ENCODE results near the gene KSR1.

Gene KSR1

GRCh38 chr17:27596566-27597187, 140.4 kb downstream of the KSR1 start:
- no peak for FAIRE-seq

GRCh38 chr17:27597188-27597580, 140.9 kb downstream of the KSR1 start:
- FAIRE-seq: no peak

GRCh38 chr17:27597783-27598320, 141.6 kb downstream of the KSR1 start:
- FAIRE-seq: no peak

GRCh38 chr17:27598337-27599050, 142.2 kb downstream of the KSR1 start:
- FAIRE-seq: no peak

- FAIRE-seq: no peak
Measured at GRCh38 chr17:27600471-27600870, 144.2 kb downstream of the KSR1 start.

DNA sequence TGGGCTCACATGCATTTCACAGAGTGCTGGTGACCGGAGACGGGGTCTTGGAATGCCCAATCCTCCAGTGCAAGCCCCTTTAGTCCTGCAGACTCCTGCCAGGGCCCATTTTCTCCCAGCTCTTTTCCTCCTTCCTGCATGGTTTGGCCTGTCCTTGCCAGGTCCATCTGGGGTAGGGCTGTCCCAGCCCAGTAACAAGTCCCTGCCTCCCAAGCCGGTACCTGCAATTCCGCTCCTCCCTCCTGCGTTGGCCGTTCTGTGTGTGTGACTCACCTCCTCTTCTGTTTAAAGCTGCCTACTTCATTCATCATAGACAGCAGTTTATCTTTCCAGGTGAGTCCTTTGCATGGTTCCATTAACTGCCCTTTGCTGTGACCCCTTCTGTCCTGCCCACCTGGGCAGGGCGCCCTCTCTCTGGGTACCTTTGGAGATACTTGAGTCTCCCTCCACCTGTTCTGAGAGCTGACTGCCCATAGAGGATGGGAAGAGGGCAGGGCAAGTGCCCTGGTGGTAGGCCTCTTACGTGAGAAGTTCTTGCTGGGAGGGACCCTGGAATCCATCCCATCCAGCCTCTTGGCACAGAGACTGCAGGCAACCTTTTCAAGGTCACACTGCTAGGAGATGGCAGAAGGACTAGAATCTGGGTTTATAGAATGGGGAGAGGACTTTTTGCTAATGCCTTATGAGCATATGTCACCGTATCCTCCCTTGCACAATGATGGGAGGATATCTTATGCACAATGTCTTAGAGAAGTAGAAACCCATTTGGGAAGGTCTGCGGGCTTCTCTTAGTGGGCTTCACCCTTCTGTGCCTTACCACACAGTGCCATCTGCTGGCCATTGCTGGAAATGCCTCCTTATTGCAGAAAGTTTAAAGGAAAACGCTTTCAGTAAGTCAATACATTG, 145.1 kb downstream of the KSR1 start:
- FAIRE-seq: no peak

- FAIRE-seq: no peak
Measured at GRCh38 chr17:27601975-27602302, 145.7 kb downstream of the KSR1 start.

DNA sequence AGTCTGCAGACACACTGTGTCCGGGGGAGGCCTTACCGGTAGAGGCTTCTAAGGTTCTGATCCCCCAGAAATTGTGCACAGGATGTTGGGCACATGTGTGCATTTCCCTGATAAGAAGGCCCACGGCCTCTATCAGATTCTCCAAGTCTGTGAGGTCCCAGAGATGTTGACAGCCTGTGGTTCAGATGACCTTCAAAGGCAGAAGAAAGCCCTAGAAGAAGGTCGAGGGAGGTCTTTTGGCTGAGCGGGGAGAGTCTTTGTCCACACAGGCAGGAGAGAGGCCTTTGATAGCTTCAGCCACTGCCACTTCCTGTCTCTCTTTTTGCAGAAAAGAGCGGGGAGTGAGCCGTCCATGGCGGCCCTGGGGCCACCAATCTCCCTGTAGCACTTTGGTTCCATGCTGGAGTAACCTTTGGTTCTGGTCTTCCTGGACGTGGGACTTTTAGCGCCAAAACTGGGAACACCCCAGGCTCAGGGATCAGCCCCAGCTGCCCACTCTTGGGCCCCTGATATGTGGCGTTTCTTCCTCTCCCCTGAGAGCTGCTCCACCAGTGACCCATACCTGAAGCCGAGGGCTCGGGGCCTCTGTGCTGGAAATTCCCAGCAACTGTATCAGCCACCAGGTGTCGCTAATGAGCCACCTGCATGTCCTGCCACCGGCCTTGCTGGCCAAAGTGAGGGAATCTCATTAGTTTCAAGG, 146.6 kb downstream of the KSR1 start:
- FAIRE-seq: no peak

DNA sequence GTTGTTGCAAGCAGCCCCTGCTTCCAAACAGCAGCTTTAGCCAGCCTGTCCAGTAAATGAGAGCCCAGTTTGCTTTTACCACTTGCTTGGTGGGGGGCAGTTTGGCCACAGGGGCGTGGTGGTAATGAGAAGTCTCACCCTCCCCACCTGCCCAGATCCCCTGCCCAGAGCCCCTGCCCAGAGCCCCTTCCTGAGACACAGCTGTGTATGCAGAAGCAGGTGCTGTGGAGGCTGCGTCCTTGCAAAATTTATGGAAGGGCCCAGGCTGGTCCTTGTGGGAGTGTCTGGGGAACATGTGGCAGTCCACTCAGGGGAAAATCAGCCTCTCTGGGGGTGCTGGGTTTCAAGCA, 147.1 kb downstream of the KSR1 start:
- FAIRE-seq: no peak

DNA sequence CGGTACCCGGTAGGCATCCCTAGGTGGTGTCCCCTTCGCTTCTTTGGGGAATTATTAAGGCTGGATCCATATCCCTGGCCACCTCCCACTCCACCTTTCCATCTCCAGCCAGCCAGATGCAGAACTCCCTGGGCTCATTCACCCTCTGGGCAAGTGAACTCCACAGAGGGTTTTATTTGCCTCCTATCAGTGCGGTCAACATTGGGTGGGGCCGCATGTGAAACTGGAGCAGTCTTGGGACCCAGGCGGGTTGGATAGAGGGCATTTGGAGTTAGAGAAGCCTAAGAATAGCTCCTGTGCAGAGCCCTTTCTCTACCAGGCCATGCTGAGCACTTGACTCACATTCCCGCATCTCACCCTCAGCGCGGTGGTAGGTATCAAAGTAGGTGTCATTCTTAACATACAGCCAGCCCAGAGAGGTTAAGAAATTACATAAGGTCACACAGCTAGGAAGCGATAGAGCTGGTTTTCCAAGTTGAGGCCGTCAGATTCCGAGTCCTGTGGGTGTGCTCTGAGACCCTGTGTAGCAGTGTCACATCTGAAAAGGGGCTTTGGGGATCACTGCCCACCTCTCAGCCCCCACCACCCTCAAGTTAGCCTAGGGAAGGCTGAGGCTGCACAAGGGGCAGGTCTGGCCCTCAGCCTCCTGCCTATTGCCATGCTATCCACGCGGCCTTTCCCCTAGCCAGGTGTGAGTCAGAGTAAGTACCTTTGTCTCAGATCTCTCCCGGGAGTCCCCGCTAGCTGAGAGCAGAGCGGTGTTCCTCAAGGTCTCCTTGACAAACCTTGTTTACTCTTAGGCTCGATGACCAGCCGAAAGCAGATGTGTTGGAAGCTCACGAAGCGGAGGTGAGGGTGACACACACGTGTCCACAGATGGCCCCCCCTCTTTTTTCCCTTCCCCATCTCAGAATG, 147.9 kb downstream of the KSR1 start:
- FAIRE-seq: no peak

DNA sequence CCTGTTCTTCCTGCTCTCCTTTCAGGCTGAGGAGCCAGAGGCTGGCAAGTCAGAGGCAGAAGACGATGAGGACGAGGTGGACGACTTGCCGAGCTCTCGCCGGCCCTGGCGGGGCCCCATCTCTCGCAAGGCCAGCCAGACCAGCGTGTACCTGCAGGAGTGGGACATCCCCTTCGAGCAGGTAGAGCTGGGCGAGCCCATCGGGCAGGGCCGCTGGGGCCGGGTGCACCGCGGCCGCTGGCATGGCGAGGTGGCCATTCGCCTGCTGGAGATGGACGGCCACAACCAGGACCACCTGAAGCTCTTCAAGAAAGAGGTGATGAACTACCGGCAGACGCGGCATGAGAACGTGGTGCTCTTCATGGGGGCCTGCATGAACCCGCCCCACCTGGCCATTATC, 149.2 kb downstream of the KSR1 start:
- FAIRE-seq: no peak

- no peak for FAIRE-seq
Measured at GRCh38 chr17:27607521-27608091, 151.4 kb downstream of the KSR1 start.

DNA sequence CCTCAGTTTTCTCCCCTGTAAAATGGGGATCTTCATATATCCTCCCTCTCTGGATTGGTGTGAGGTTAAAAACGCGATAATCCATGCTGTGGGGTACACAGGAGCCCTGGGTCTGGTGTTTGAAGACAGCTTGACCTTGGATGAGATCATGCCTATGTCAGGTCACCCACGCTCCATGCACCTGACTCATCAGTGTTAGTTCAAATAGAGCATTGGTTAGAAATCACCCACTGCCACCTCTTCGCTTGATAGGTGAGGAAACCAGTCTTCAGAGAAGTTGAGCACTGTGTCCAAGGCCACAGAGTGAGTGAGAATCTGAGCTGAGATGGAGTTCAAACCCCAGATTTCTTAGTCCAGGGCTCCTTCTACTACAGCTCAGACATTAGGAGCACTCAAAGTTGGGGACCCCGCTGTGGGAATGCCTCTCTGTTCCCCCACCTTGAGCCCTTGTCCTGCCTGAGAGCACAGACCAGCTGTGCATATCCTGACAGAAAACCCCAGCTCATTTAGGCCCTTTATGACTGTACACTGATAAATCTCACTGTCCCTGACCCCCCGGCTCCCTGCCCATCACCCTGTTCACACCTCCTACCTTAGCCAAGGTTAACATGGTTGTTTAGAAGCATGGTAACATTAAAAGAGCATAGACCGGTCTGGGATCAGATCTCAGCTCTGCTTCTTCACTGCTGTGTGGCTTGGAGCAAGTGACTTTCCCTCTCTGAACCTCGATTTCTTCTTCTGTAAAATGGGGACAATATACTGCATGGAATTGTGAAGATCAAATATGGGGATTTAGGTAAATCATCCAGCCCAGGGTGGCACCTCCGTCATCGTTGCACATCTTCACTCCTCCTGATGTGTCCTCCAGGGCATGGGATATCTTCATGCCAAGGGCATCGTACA, 152.3 kb downstream of the KSR1 start:
- FAIRE-seq: no peak

DNA sequence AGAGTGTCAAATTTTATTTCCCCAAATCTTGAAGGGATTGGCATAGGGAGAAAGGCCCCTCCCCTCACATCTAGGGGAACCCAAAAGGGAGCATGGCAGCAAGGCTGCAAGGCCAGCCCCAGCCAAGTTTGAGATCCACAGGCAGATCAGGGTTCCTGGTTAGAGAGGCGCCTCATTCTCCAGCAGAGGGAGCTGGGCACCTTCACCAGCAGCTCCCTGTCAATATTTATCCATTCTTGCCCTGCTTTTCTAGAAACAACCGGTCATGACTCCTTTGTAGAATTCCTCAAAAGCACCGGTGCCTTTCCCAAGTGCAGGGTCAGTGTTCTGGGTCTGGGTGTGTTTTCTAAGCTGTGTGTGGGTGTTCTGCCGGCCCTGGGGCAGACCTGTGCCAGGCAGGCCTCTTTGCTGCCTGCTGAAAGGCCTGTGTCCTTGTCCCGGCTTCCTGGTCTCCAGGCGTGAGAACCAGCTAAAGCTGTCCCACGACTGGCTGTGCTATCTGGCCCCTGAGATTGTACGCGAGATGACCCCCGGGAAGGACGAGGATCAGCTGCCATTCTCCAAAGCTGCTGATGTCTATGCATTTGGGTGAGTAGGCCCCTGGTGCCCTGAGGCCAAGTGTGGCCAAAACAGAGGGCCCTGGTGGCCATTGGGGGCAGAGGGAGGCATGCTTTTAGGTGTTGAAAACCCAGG, 153.5 kb downstream of the KSR1 start:
- no peak for FAIRE-seq

DNA sequence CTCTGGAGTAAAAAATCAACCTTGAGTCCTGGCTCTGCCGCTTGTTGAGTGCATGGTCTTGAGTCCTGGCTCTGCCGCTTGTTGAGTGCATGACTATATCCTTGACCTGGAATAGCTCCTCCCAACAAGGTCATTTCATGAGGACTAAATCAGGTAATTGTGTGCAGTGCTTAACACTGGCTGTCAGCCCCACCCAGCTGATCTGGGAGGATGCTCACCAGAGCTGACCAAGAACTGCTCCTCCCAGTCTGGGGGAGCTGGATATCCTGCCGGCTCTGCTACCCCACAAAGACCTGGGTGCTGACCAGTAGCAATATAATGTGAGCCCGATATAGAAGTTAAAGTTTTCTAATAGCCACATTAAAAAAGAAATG, 154.0 kb downstream of the KSR1 start:
- no peak for FAIRE-seq

- no peak for FAIRE-seq
Measured at GRCh38 chr17:27612160-27612770, 156.0 kb downstream of the KSR1 start.

- no peak for FAIRE-seq
Measured at GRCh38 chr17:27613433-27613832, 157.2 kb downstream of the KSR1 start.

GRCh38 chr17:27615121-27615520, 158.9 kb downstream of the KSR1 start:
- FAIRE-seq: no peak

- no peak for FAIRE-seq
Measured at GRCh38 chr17:27616414-27616813, 160.2 kb downstream of the KSR1 start.

Measured in colon (tissue), 2 donors.